Measurements from ENCODE around the gene ABHD12B. TPM values are rescaled to one million over a fixed set of nuclear protein-coding genes. Genes with fewer than 3 reads are reported as not detected.

ABHD12B gene
- total RNA-seq, 1 experiment from 2014 or later, result 51.0 TPM

DNA sequence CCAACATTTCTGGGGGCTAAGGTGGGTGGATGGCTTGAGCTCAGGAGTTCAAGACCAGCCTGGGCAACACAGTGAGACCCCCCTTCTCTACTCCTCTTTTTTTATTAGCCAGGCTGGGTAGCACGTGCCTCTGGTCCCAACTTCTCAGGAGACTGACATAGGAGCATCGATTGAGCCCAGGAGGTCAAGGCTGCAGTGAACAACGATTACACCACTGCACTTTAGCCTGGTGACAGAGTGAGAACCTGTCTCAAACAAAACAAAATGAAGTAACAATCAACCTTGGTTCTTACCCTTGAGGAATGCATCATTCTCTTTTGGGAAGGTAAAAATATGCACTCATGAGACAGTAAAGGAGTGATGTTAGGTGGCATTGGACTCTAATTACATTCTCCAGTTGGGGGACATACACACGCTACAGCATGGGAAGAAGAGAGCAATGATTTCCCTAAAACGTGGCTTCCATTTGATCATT, 37.0 kb upstream of the ABHD12B start:
- no peak overlapping the region for H3K9ac ChIP-seq (ENCODE audit: extremely low read depth, insufficient read length, low read length)
- no peak overlapping the region for H2AFZ ChIP-seq (ENCODE audit: low read length)

More for the DNA sequence above, 37.0 kb upstream of the ABHD12B start:
- Histone ChIP-seq H4K91ac (ENCODE audit: insufficient read length, low read depth, low read length) (no peak overlapping the region), H3K4me2 (ENCODE audit: insufficient read depth, insufficient read length, low read length) (no peak overlapping the region), H2BK12ac (ENCODE audit: insufficient read length, low read depth, low read length) (no peak overlapping the region), H3K79me1 (ENCODE audit: insufficient read depth, low read depth, low read length, poor library complexity, severe bottlenecking) (no peaks in the 10 kb centered on the region), H4K5ac (ENCODE audit: insufficient read length, low read depth, low read length) (no peak overlapping the region), H3K27ac (ENCODE audit: insufficient read length, low read depth, low read length) (no peak overlapping the region), H3K56ac (ENCODE audit: insufficient read length, low read depth, low read length) (no peak overlapping the region), H3T11ph (ENCODE audit: low read length) (no peak overlapping the region), H3K14ac (ENCODE audit: insufficient read depth, low read length) (no peak overlapping the region), H3K4me1 (ENCODE audit: insufficient read depth, low read length) (no peaks in the 10 kb centered on the region), H3K27me3 (ENCODE audit: insufficient read depth, low read length) (peaks cover 12% of the 10 kb centered on the region), H2BK5ac (ENCODE audit: insufficient read length, low read length) (no peak overlapping the region), H4K8ac (replicated peaks; ENCODE audit: insufficient read length, low read depth, low read length) (no peak overlapping the region), H3K79me2 (ENCODE audit: insufficient read depth, low read length) (no peaks in the 10 kb centered on the region), H3K23me2 (ENCODE audit: insufficient read length, low read depth, low read length, poor library complexity, severe bottlenecking) (peaks cover 10% of the 10 kb centered on the region), H3K9me3 (ENCODE audit: control insufficient read depth, low read depth, low read length) (no peaks in the 10 kb centered on the region), H4K20me1 (ENCODE audit: control insufficient read depth, insufficient read depth, insufficient read length) (no peaks in the 10 kb centered on the region), H2BK120ac (ENCODE audit: low read depth, low read length, poor library complexity, severe bottlenecking) (no peak overlapping the region), H2AK5ac (ENCODE audit: insufficient read length, low read length) (no peak overlapping the region), H3K18ac (ENCODE audit: insufficient read length, low read depth, low read length) (no peak overlapping the region), H3K23ac (ENCODE audit: insufficient read length, low read depth, low read length) (no peak overlapping the region), H2BK20ac (ENCODE audit: low read depth, low read length, poor library complexity, severe bottlenecking) (no peak overlapping the region), H2BK15ac (ENCODE audit: low read depth, low read length) (no peak overlapping the region), H3K4ac (ENCODE audit: low read depth, low read length) (no peak overlapping the region)
- Mint-ChIP-seq H3K27me3 (ENCODE audit: low read depth) (peaks cover 51% of the 10 kb centered on the region), H3K4me3 (no peak overlapping the region), H3K36me3 (ENCODE audit: insufficient read depth in 1 of 3, low read depth in 3 of 3) (no peaks in the 10 kb centered on the region; a peak in 1 of 7 replicates), H3K4me1 (peaks cover 17 to 21% of the 10 kb centered on the region in 2 experiments), H3K27ac (no peak overlapping the region), H3K9me3 (no peaks in the 10 kb centered on the region)
- TF ChIP-seq, protein P1, sequence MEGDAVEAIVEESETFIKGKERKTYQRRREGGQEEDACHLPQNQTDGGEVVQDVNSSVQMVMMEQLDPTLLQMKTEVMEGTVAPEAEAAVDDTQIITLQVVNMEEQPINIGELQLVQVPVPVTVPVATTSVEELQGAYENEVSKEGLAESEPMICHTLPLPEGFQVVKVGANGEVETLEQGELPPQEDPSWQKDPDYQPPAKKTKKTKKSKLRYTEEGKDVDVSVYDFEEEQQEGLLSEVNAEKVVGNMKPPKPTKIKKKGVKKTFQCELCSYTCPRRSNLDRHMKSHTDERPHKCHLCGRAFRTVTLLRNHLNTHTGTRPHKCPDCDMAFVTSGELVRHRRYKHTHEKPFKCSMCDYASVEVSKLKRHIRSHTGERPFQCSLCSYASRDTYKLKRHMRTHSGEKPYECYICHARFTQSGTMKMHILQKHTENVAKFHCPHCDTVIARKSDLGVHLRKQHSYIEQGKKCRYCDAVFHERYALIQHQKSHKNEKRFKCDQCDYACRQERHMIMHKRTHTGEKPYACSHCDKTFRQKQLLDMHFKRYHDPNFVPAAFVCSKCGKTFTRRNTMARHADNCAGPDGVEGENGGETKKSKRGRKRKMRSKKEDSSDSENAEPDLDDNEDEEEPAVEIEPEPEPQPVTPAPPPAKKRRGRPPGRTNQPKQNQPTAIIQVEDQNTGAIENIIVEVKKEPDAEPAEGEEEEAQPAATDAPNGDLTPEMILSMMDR (conservative IDR thresholded peaks at IDR 0.05), result no peak
- DNase-seq, result no peak
- WGBS (ENCODE audit: extremely low coverage, insufficient read length, low lambda C conversion rate), result no CpG with 5 or more reads among the region's 5 CpGs

Data from H9 (cell line).